A549 treated with DMSO at 1 μM for 4 hours (cell line): ENCODE measurements around the gene RRP1. TPM values are rescaled to one million over a fixed set of nuclear protein-coding genes. Genes with fewer than 3 reads are reported as not detected.

ENCODE experiments used
- total RNA-seq: library from RNA; stranded (reverse); fragments of 200-300 nt; extraction: Qiagen RNA extraction; gene quantifications from 5 replicates; pipeline ENCODE4 v1.2.3, GENCODE V29; 2022; ENCODE audit warnings: low read depth

The RRP1 gene, protein sequence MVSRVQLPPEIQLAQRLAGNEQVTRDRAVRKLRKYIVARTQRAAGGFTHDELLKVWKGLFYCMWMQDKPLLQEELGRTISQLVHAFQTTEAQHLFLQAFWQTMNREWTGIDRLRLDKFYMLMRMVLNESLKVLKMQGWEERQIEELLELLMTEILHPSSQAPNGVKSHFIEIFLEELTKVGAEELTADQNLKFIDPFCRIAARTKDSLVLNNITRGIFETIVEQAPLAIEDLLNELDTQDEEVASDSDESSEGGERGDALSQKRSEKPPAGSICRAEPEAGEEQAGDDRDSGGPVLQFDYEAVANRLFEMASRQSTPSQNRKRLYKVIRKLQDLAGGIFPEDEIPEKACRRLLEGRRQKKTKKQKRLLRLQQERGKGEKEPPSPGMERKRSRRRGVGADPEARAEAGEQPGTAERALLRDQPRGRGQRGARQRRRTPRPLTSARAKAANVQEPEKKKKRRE
- 35.3 to 43.3 TPM (median 36.9 TPM) in 5 replicates for total RNA-seq

DNA sequence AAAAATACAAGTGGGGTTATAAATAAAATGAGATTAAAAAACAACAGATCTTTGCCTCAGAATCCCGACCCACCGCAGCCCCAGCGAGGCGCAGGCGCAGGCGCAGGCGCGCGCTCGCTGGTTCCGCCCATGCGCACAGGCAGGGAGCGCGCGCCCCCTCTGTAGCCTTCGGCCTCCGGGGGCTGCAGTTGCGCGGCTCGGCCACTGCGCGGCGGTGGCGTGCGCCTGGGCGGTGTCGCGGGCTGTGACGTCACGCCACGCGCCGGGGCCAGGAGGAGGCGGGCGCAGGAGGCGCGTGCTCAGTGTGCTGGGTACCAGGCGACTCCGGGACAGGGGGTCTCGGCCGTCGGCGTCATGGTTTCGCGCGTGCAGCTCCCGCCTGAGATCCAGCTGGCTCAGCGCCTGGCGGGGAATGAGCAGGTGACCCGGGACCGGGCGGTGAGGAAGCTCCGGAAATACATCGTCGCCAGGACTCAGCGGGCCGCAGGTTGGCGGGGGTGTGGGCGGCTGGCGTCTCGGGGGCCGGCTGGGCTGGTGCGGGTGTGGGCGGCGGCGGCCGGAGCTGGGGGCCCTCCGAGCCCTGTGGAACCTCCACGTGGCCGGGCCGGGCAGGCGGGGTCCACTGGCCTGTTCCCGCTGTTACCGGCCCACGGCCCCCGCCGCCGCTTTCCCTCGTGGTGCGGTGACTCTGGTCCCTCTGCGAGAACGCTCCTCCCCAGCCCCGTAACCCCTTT is at the start of gene RRP1:
Gene RRP1, plus strand, starts transcription at position 302 of the 734 bp plus-strand sequence. Its CDS starts 53 bp downstream, at position 355.

DNA sequence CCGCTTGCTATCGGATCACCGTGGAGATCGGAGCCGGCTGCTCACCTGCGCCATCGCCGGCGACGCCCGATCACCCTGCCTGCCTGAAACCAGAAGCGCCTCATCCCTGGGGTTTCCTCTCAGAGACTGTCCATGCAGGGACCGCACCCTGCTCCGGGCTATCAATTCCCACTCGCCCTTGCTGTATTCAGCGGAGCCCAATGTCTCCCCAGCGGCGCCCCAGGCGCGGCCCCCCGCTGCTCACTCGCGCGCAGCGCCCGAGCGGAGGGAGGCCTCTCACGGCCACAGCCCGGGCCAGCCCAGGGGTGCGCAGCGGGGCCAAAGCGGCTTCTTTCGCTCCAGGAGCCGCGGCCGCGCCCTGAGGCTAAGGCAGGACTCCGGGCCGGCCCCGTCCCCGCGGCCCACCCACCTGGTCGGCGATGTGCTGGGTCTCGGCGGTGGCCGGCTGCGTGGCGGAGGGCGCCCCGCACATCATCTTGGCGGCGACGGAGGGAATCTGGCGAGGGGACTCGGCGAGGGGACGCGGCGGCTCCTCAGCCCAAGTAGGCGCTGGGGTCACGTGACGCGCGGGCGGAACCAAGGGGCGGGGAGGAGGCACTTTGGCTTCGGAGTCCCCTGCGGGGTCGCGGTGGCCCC is 13.5 kb upstream of the RRP1 start, which contains the start of gene CSTB:
Gene CSTB, minus strand, starts transcription at position 514 of the 636 bp plus-strand sequence. Its CDS starts 39 bp downstream, at position 475.

Other genes starting within 250 kb of the RRP1 start
- 1.2 to 2.0 TPM (median 1.6 TPM) in 5 replicates for gene HSF2BP, start 130.1 kb upstream of the RRP1 start, total RNA-seq
- 34.7 to 40.7 TPM (median 38.2 TPM) in 5 replicates for gene RRP1B, start 130.0 kb upstream of the RRP1 start, total RNA-seq
- gene PDXK, start 70.4 kb upstream of the RRP1 start, total RNA-seq: 231 to 311 TPM (median 266 TPM) in 5 replicates
- 77.7 to 94.7 TPM (median 86.5 TPM) in 5 replicates for gene CSTB, start 13.3 kb upstream of the RRP1 start, total RNA-seq
- 18.9 to 26.0 TPM (median 23.2 TPM) in 5 replicates for gene AGPAT3, start 75.6 kb downstream of the RRP1 start, total RNA-seq
- 14.6 to 17.3 TPM (median 16.6 TPM) in 5 replicates for gene TRAPPC10, start 222.7 kb downstream of the RRP1 start, total RNA-seq